SK-N-SH (cell line): ENCODE results near the gene FAM221B. TPM values are rescaled to one million over a fixed set of nuclear protein-coding genes. Genes with fewer than 3 reads are reported as not detected.

Source experiments
- CTCF ChIA-PET: fragments of 300-600, 350-600 bp; formaldehyde crosslinking; extraction: SDS; loops from one replicate; lab custom pipeline; 2021; lab: Yijun Ruan, JAX
- POLR2A ChIA-PET: fragments of 350-600 bp; sonication (Branson Sonifier 250); formaldehyde crosslinking; extraction: SDS; loops from one replicate; lab custom pipeline; 2020; ENCODE audit warnings: antibody characterized with exemption, inconsistent platforms; lab: Yijun Ruan, JAX
- DNase-seq: peaks from one replicate; pipeline ENCODE4 v3.0.0; 2012
- H2AFZ ChIP-seq: fragments of 200-600 bp; sonication (generic); 2 replicates; pipeline ENCODE4 v1.8.1; 2016; ENCODE audit warnings: antibody characterized with exemption, mild to moderate bottlenecking, low read depth
- H3F3A ChIP-seq: fragments of 200-600 bp; sonication (generic); replicated peaks from 2 replicates; pipeline ENCODE3; 2016; ENCODE audit warnings: antibody characterized with exemption, mild to moderate bottlenecking; ENCODE audit not compliant: insufficient read depth
- H3K27ac ChIP-seq, 2 experiments: fragments of 200-500 bp in 1 of 2; fragments of 200-600 bp in 1 of 2; sonication (Bioruptor generic) in 1 of 2; sonication (generic), shearing (Covaris generic) in 1 of 2; 2 replicates each; pipeline versions ENCODE4 v1.5.1 to v1.6.1; 2014 to 2016; ENCODE audit warnings: low read depth in 2 of 2, inconsistent platforms in 1 of 2, low read length in 1 of 2, mild to moderate bottlenecking in 1 of 2, mixed read lengths in 1 of 2
- H3K27me3 ChIP-seq: fragments of 200-600 bp; sonication (generic), shearing (Covaris generic); 2 replicates; pipeline ENCODE4 v1.6.1; 2016; ENCODE audit warnings: mixed run types; ENCODE audit not compliant: insufficient read depth
- H3K36me3 ChIP-seq, 2 experiments: fragments of 200-500 bp in 1 of 2; fragments of 200-600 bp in 1 of 2; sonication (Bioruptor generic) in 1 of 2; sonication (generic) in 1 of 2; replicated peaks in 1 of 2; 2 replicates each; pipeline versions ENCODE3 to v1.5.1; 2014 to 2016; ENCODE audit warnings: low read length in 1 of 2, mild to moderate bottlenecking in 1 of 2; ENCODE audit not compliant: insufficient read depth in 2 of 2, control insufficient read depth in 1 of 2
- H3K4me1 ChIP-seq, 2 experiments: fragments of 200-500 bp in 1 of 2; fragments of 200-600 bp in 1 of 2; sonication (Bioruptor generic) in 1 of 2; sonication (generic), shearing (Covaris generic) in 1 of 2; 2 replicates each; pipeline versions ENCODE4 v1.5.1 to v1.6.1; 2014 to 2016; ENCODE audit warnings: low read depth in 1 of 2, low read length in 1 of 2, mixed run types in 1 of 2; ENCODE audit not compliant: insufficient read depth in 2 of 2, control insufficient read depth in 1 of 2
- H3K4me2 ChIP-seq: fragments of 200-600 bp; sonication (generic), shearing (Covaris generic); 2 replicates; pipeline ENCODE4 v1.6.1; 2017; ENCODE audit warnings: mixed run types
- H3K4me3 ChIP-seq, 2 experiments: fragments of 200-500 bp in 1 of 2; fragments of 200-600 bp in 1 of 2; sonication (Bioruptor generic) in 1 of 2; sonication (generic), shearing (Covaris generic) in 1 of 2; 2 replicates each; pipeline versions ENCODE4 v1.5.1 to v1.8.1; 2014 to 2016; ENCODE audit warnings: low read depth in 2 of 2, inconsistent platforms in 1 of 2, low read length in 1 of 2, mild to moderate bottlenecking in 1 of 2, mixed read lengths in 1 of 2, moderate library complexity in 1 of 2
- H3K79me2 ChIP-seq: fragments of 200-600 bp; sonication (generic); 2 replicates; pipeline ENCODE4 v1.8.1; 2017; ENCODE audit warnings: mild to moderate bottlenecking; ENCODE audit not compliant: insufficient read depth
- H3K9ac ChIP-seq: fragments of 200-600 bp; sonication (generic); 2 replicates; pipeline ENCODE4 v1.6.1; 2017; ENCODE audit warnings: mixed run types
- H3K9me2 ChIP-seq: fragments of 200-600 bp; sonication (generic); 2 replicates; pipeline ENCODE4 v1.6.1; 2017; ENCODE audit warnings: mixed run types
- H3K9me3 ChIP-seq: fragments of 200-600 bp; sonication (generic); 2 replicates; pipeline ENCODE4 v1.6.1; 2017; ENCODE audit warnings: mixed run types, mild to moderate bottlenecking, moderate library complexity
- H4K20me1 ChIP-seq: fragments of 200-600 bp; sonication (generic); 2 replicates; pipeline ENCODE4 v1.6.1; 2017; ENCODE audit warnings: mild to moderate bottlenecking, mixed run types; ENCODE audit not compliant: insufficient read depth
- CHD2 ChIP-seq: fragments of 150-350 bp; IDR thresholded peaks from 2 replicates; pipeline ENCODE4 v1.6.1; 2018; ENCODE audit warnings: low read length; ENCODE audit not compliant: partially characterized antibody
- EP300 ChIP-seq, 2 experiments: IDR thresholded peaks; 2 replicates each; pipeline versions ENCODE4 v1.4.0 to v1.6.1; 2012; ENCODE audit warnings: borderline replicate concordance in 1 of 2, low read depth in 1 of 2, low read length in 1 of 2
- RAD21 ChIP-seq: IDR thresholded peaks from 2 replicates; pipeline ENCODE4 v1.6.1; 2012; ENCODE audit warnings: mild to moderate bottlenecking, low read length
- RXRA ChIP-seq: IDR thresholded peaks from 2 replicates; pipeline ENCODE4 v1.4.0; 2012; ENCODE audit warnings: low read depth, mild to moderate bottlenecking, borderline replicate concordance
- SMC3 ChIP-seq: IDR thresholded peaks from 2 replicates; pipeline ENCODE4 v1.6.1; 2012; ENCODE audit warnings: low read depth, low read length, improper control_type of control experiment
- WGBS: methylation state at CpG from one replicate; pipeline ENCODE4 v1.1.6; 2017; ENCODE audit warnings: low lambda C conversion rate; 5-methylcytosine and 5-hydroxymethylcytosine counted together
- polyA plus RNA-seq, 3 experiments: library from polyadenylated mRNA; depleted of rRNA; stranded (reverse); fragments of >200 nt; gene quantifications; 2 replicates each; pipeline ENCODE4 v1.2.3, GENCODE V29; 2012
- TF ChIP-seq, protein P1 (sequence below): fragments of 200-600 bp; sonication (generic); IDR thresholded peaks from 2 replicates; pipeline ENCODE4 v1.6.1; 2017; ENCODE audit warnings: antibody characterized with exemption, mild to moderate bottlenecking, moderate library complexity
- TF ChIP-seq, protein P2 (sequence below): IDR thresholded peaks from 2 replicates; pipeline ENCODE4 v1.4.0; 2012; ENCODE audit warnings: low read depth, borderline replicate concordance
- TF ChIP-seq, protein P3 (sequence below): fragments of 150-350 bp; IDR thresholded peaks from 2 replicates; pipeline ENCODE4 v1.6.1; 2016; ENCODE audit warnings: mild to moderate bottlenecking, low read depth, low read length

FAM221B gene
- polyA plus RNA-seq, 1 of the 3 experiments (the other 2 are of a cell fraction): not detected

DNA sequence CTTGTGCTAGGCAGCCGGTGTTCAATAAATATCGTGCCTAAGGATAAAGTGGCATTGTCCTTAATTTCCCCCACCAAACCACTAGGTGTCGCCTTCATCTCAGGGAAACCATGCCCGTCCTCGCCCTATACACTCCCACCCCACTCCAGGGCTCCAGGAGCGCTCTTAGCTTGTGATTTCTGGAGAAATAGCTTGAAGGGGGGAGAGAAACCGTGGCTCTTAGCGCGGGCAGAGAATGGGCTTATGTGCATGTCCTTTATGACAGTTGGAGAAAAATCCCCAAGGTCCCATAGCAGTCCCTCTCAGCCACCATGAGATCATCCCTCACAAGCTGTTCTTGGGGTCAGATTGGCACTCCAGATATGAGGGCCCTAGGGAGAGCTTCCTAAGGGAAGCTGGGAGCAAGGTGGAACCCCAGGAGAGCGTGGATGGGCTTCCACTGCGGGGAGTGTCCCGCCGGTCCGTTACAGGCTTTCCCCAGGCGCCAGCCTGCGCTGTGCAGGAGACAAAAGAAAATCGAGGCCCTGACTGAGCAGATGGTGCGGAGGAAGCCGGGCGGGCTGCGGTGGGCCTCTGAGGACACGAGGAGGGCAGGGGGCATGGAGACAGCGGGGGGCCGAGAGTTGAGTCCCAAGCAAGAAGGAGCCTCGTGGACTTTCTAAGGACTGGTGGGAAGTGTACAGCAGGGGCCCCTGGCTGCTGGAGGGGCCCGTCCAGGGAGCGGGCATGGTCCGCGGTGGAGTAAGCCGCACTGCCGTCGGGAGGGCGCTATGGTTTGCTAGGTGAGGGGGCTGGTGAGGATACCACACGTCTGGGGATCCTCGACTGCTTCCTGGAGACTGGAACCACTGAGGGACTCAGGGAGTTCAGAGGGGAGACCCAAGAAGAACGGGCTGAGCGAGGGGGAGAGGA, 37.9 kb downstream of the FAM221B start:
- DNase-seq: peak; percentile 92
- Histone ChIP-seq H3K36me3 (peaks cover 0 to 3% of the 10 kb centered on the region in 2 experiments), H3K27ac (no peak overlapping the region), H3K4me1 (peaks cover 0 to 12% of the 10 kb centered on the region in 2 experiments; a peak in 1 of 4 replicates), H3K4me3 (no peak overlapping the region), H3K79me2 (no peaks in the 10 kb centered on the region), H3K4me2 (0 out of 2 replicates have a peak overlapping the region, but pooled peaks have one; percentile 19), H3F3A (peaks cover 4% of the 10 kb centered on the region), H3K27me3 (no peaks in the 10 kb centered on the region), H3K9me2 (no peaks in the 10 kb centered on the region), H3K9me3 (no peaks in the 10 kb centered on the region), H4K20me1 (no peaks in the 10 kb centered on the region), H2AFZ (peak overlapping the region; percentile 66; the same call in 1 of the 2 replicates), H3K9ac (no peak overlapping the region)
- ChIA-PET CTCF (interaction anchor here (0.5 to 6.5 kb wide), 71 partner anchors 8 to 246 kb away, joined by 3 to 136 read pairs (median 5); partner anchors contain the start of genes CCDC107, CREB3, FAM221B and GBA2), POLR2A (interaction anchor here (0.6 to 1.3 kb wide), 3 partner anchors 21 to 67 kb away, joined by 3 to 5 read pairs (median 5); partner anchors contain the start of genes HINT2 and SPAG8)
- TF ChIP-seq RAD21 (peak; percentile 95), SMC3 (peak; percentile 72), RXRA (no peak)
- TF ChIP-seq, protein P1, sequence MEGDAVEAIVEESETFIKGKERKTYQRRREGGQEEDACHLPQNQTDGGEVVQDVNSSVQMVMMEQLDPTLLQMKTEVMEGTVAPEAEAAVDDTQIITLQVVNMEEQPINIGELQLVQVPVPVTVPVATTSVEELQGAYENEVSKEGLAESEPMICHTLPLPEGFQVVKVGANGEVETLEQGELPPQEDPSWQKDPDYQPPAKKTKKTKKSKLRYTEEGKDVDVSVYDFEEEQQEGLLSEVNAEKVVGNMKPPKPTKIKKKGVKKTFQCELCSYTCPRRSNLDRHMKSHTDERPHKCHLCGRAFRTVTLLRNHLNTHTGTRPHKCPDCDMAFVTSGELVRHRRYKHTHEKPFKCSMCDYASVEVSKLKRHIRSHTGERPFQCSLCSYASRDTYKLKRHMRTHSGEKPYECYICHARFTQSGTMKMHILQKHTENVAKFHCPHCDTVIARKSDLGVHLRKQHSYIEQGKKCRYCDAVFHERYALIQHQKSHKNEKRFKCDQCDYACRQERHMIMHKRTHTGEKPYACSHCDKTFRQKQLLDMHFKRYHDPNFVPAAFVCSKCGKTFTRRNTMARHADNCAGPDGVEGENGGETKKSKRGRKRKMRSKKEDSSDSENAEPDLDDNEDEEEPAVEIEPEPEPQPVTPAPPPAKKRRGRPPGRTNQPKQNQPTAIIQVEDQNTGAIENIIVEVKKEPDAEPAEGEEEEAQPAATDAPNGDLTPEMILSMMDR: peak; percentile 86
- WGBS: 72% methylated on average over 37 of the region's 37 CpGs

DNA sequence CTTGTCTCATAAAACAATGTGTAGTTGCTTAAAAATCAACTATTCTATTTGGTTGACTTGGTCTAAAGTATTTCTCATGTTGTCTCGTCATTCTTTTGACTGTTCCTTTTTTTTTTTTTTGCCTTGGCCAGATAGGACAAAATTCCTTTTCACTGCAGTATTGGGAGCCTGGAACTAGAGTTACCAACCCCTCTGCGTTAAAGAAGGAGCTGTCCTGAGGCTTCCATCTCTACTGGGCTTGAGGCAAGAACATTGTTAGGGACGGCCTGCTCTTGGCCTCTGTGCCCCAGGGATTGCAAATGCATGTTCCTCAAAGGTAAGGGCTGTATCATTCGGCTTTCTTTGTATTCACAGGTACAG, 38.5 kb downstream of the FAM221B start:
- Histone ChIP-seq H3K4me1 (peaks cover 0 to 12% of the 10 kb centered on the region in 2 experiments; a peak in 1 of 4 replicates), H3K27ac (no peak overlapping the region), H3K36me3 (peaks cover 0 to 3% of the 10 kb centered on the region in 2 experiments), H3F3A (peaks cover 4% of the 10 kb centered on the region), H3K9ac (no peak overlapping the region), H3K9me3 (no peaks in the 10 kb centered on the region), H3K4me2 (0 out of 2 replicates have a peak overlapping the region, but pooled peaks have one; percentile 19), H3K9me2 (no peaks in the 10 kb centered on the region), H3K27me3 (no peaks in the 10 kb centered on the region), H3K79me2 (no peaks in the 10 kb centered on the region), H2AFZ (no peak overlapping the region), H3K4me3 (no peak overlapping the region), H4K20me1 (no peaks in the 10 kb centered on the region)
- no peak for DNase-seq
- 26% methylated on average over 4 of the region's 4 CpGs for WGBS
- TF ChIP-seq EP300 (IDR thresholded peaks at IDR 0.05; ENCODE audit: borderline replicate concordance in 1 of 2, low read depth in 1 of 2, low read length in 1 of 2) (no peak), CHD2 (no peak)
- TF ChIP-seq, protein P2, sequence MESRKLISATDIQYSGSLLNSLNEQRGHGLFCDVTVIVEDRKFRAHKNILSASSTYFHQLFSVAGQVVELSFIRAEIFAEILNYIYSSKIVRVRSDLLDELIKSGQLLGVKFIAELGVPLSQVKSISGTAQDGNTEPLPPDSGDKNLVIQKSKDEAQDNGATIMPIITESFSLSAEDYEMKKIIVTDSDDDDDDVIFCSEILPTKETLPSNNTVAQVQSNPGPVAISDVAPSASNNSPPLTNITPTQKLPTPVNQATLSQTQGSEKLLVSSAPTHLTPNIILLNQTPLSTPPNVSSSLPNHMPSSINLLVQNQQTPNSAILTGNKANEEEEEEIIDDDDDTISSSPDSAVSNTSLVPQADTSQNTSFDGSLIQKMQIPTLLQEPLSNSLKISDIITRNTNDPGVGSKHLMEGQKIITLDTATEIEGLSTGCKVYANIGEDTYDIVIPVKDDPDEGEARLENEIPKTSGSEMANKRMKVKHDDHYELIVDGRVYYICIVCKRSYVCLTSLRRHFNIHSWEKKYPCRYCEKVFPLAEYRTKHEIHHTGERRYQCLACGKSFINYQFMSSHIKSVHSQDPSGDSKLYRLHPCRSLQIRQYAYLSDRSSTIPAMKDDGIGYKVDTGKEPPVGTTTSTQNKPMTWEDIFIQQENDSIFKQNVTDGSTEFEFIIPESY: no peak
- TF ChIP-seq, protein P3, sequence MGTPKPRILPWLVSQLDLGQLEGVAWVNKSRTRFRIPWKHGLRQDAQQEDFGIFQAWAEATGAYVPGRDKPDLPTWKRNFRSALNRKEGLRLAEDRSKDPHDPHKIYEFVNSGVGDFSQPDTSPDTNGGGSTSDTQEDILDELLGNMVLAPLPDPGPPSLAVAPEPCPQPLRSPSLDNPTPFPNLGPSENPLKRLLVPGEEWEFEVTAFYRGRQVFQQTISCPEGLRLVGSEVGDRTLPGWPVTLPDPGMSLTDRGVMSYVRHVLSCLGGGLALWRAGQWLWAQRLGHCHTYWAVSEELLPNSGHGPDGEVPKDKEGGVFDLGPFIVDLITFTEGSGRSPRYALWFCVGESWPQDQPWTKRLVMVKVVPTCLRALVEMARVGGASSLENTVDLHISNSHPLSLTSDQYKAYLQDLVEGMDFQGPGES: no peak
- ChIA-PET POLR2A (interaction anchor here (1.3 kb wide), 1 partner anchor 24 kb away, joined by 5 read pairs; the partner anchor contains the start of gene HINT2), CTCF (interaction anchor here (0.7 to 6.5 kb wide), 62 partner anchors 8 to 247 kb away, joined by 3 to 136 read pairs (median 6); partner anchors contain the start of genes CCDC107, CREB3, FAM221B and GBA2)
